Activated naive CD4-positive, alpha-beta T cell treated with Interleukin-2 at 50 U/mL for 16 hours (primary cell): ENCODE measurements around the gene PEAK3.
"Not testable (repeated sequence)": the region's sequence is repeated elsewhere in the genome, so short reads cannot be mapped to it uniquely, and the experiment has no call there.

ENCODE experiments used
- DNase-seq: peaks from one replicate; pipeline ENCODE4 v3.0.0-alpha.2; 2020

PEAK3 gene

GRCh38 chr19:2288338-2288817 is 6.4 kb upstream of the PEAK3 start:
- no peak for DNase-seq

- DNase-seq, result no peak
These were observed 5.8 kb upstream of the PEAK3 start for GRCh38 chr19:2287585-2288337.

GRCh38 chr19:2286402-2287140 is 4.6 kb upstream of the PEAK3 start:
- no peak for DNase-seq

- no peak for DNase-seq
These were observed 2.0 kb upstream of the PEAK3 start for GRCh38 chr19:2283835-2284507.

DNA sequence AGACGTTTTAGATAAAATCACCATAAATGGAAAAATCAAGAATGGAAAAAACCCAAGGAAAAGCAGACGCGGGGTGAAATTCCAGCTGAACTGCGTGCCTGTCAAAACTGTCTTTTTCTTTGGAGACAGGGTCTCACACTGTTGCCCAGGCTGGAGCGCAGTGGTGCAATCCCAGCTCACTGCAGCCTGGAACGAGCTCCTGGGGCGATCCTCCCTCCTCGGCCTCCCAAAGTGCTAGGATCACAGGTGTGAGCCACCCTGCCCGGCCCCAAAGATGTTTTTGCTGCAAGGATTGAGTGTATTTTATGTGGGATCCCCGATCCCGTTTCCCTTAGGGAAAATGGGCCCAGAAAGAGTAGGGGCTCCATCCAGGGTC is 875 bp upstream of the PEAK3 start:
- no peak for DNase-seq

DNA sequence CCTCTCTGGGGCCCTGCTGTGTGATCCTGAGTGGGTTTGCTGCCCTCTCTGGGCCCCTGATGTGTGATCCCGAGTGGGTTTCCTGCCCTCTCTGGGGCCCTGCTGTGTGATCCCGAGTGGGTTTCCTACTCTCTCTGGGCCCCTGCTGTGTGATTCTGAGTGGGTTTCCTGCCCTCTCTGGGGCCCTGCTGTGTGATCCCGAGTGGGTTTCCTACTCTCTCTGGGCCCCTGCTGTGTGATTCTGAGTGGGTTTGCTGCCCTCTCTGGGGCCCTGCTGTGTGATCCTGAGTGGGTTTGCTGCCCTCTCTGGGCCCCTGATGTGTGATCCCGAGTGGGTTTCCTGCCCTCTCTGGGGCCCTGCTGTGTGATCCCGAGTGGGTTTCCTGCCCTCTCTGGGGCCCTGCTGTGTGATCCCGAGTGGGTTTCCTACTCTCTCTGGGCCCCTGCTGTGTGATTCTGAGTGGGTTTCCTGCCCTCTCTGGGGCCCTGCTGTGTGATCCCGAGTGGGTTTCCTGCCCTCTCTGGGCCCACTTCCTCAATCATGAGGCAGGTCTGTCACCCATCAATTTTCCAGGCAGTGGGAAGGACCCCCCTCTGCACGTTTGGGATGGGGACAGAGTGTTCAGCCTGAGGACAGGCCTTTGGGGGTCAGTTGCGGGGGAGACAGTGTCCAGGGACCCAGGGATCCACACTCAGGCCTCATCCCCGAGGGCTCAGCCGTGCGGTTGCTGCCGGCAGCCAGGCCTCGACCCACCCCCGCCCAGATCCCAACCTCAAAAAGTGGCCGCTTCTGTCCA is 512 bp downstream of the PEAK3 start:
- DNase-seq, result not testable (repeated sequence)

GRCh38 chr19:2280633-2281264 is 1.2 kb downstream of the PEAK3 start:
- DNase-seq, result no peak

DNA sequence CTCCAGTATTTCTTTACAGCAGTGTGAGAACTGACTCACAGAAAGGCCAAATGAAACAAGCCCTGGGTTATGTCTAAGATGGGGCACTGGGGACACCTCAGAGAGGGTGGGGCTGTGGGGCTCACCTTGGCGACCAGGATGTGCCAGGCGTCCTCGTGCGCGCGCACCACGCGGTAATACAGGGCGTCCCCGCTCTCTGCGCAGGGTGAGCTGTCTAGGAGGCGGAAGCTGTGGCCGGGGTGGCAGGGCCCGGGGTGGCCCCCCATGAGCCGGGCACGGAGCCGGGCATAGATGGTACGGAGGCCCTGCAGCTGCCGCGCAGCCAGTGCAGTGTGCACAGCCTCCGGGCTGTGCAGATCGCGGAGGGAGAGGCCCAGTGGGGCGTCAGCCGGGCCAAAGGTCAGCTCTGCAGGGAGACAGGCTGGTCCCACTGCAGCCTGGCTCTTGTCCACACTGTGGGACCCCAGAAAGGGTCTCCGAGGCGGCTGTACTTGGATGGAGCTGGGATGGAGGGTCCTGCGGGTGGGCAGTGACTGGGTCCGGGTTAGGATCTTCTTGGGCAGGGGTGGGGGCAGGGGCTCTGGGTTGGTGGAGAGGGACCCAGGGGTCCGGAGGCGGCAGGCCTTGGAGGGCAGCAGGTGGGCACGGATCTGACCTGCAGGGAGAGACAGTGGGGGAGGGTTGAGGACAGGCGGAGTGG is 3.4 kb downstream of the PEAK3 start:
- no peak for DNase-seq

DNA sequence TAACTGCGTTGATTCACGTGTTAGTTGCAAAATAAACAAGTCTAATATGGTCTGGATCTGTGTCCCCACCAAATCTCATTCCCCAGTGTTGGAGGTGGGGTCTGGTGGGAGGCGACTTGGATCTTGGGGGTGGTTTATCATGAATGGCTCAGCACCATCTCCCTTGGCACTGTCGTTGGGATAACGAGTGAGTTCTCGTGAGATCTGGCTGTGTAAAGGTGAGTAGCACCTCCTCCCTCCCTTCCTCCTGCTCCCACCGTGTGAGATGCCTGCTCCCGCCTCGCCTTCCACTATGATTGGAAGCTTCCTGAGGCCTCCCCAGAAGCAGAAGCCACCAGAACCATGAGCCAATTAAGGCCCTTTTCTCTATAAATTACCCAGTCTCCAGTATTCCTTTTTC is 4.8 kb downstream of the PEAK3 start:
- no peak for DNase-seq

GRCh38 chr19:2276429-2276986 is 5.5 kb downstream of the PEAK3 start:
- no peak for DNase-seq

- DNase-seq, result no peak
These were observed 6.2 kb downstream of the PEAK3 start for GRCh38 chr19:2275588-2276428.

- no peak for DNase-seq
These were observed 6.9 kb downstream of the PEAK3 start for GRCh38 chr19:2274931-2275535.

DNA sequence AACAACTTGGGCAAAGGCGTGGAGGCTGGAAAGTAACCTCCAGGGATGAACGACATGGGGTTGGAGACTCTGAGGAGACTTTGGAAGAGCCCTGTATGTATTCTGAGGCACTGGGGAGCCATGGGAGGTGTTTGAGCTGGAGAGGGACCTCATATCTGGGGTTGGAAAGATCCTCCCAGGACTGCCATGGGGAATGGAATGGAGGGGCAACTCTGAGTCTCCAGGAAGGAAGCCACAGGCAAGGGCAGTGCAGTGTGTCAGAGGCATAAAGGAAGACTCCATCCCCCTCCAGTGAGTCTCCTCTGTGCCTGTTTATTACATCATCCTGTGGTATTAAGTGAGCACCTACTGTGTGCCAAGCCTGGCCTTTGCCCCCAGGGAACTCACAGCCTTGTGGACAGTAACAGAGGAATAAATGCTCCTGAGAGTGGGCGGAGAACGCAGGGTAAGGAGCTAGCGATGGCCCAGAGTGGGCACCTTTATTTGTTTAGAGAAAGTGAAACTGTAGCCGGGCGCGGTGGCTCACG is 7.7 kb downstream of the PEAK3 start:
- no peak for DNase-seq

DNA sequence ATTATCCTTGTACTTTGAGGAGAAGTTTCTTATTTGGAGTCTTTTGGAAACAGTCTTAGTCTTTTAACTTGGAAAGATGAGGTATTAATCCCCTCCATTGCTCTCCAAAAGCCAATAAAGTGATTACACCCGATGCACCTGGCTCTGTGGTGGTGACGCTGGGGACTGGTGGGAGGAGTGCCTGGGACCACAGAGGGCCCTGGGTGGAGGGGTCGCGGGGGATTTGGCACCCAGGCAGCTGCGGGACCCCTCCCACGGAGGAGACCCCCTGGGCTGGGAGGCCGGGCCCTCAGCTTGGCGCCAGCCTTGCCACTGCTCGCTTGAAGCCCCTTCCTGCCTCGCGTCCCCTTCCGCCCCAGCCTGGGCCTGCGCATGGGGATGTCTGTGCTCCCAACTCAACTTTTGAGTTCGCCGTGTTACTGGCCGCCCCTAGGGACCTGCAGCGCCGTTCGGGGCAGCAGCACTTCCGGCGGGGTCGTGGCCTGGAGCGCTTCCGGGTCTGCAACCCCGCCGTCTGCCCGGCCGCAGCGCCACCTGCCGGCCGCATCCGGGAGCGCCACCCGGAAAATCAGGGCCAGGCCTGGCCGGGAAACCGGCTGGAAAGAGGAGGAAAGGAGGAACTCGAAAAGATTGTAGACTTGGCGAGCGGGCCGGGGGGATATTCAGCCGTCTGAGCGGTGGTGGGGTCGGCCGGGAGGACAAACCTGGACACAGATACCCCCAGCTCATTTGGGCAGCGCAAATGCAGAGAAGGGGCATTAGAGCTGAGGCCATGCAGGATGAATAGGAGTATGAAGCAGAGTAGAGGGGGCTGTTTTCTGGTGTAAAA is 8.4 kb downstream of the PEAK3 start:
- peak; percentile 78 for DNase-seq

- DNase-seq, result peak; percentile 32
These were observed 10.5 kb downstream of the PEAK3 start for GRCh38 chr19:2271234-2272103.

- peak; percentile 80 for DNase-seq
These were observed 11.3 kb downstream of the PEAK3 start for GRCh38 chr19:2270423-2271233.

GRCh38 chr19:2270157-2270422 is 11.9 kb downstream of the PEAK3 start:
- DNase-seq, result peak; percentile 52
